ENCODE results near the gene RNF220.

The RNF220 gene

GRCh38 chr1:44405031-44405797, at the start of gene RNF220:
TSS of gene RNF220 (plus strand) at chr1:44405255.
- peak in 1 of 2 experiments; percentile 29 for DNase-seq

DNA sequence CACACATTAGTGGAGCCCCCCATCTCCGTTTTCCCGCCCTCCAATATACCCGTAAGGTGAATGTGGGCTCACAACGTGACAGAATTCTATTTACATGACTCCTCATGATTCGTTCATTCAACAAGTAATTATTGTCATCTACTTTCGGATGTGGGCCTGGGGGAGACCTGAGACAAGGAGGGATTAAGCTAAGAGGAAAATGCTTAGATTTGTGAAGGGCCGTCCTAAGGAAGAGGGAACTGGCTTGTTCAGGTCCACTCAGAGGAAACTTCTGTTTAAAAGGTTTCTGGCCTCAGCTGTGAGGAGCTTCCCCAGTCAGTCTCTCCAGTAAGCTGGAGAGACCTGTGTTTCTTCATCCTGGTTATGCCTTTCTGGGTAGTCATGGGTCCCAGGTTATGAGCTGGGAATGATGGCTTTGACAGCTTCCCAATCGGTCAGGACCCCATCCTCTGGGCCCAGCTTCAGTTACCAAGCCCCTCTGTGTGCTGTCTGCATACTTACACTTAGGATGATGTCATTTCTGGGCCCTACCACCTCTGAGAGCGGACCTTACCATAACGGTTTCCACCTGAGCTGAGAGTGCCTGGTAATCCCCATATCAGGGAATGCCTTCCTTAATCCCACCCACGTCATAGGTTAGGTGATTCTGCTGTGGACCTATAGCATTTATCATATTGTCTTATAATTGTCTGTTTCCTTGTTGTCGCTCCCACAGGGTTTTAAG, 49.3 kb upstream of the RNF220 start:
- no peak for DNase-seq

DNA sequence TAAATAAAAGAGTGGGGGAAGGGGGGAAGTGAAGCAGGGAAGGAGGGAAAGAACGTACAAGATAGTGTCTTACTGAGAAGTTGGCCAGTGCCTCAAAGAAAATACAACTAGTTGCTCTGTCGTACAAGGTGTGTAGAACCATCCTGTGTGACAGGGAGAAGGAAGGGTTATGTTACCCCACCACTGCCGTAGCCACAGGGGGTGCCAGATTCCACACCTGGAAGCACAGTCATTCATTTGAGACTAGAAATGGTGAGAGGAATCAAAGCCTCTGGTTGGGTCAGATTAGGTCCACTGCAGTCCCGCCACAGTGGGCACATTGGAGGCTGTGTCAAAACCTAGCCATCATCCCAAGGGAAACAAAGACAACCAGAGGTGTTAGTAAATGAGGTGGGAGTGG, 47.3 kb upstream of the RNF220 start:
- DNase-seq = no peak

- DNase-seq = no peak
Measured at GRCh38 chr1:44359234-44359935, 45.7 kb upstream of the RNF220 start.

GRCh38 chr1:44361478-44361877, 43.6 kb upstream of the RNF220 start:
- no peak for DNase-seq

DNA sequence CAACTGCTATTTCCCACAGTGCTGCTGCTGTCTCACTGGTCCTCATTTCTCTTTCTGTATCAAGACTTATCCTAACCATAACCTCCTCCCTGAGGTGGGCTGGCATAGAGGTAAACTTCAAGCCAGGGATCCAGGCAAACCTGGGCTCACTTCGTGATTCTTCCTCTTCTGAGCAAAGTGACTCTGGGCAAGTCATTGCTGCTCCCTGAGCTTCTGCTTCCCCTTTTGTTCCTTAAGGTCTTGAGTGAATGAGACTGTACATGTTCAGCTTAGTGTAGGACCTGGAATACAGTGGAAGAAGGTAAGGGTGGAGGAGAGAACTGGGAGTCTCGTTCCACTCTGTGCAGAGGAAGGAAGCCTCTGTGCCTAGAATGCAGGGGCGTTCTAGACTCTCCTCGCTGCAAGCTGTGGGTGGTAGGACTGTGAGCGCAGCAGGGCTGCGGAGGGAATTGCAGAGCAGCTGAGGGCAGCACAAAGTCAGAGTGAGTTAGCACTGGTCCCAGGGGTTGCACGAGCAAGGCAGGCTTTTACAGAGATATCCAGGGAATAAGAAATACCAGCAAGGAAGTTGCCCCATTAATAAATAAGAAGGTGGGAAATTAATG, 38.6 kb upstream of the RNF220 start:
- no peak for DNase-seq

DNA sequence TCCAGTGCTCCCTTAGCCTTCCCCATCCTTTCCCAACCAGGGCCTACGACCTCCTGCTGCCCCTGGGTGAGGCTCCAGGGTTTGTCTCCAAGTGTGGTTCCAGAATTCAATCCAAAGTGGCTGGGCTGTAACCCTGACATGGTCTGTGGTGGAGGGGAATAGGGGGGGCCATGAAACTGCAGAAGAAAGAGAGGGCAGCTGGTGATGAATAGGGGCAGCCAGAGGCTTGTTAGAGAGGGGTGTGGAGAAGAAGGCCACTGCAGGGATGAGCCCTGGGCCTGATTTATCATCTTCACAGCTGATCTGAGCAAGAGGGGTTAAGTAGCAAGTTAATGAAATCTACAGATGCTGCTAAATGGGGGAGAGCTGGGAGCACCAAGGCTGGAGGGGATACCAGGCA, 37.1 kb upstream of the RNF220 start:
- no peak for DNase-seq

GRCh38 chr1:44368471-44369151, 36.4 kb upstream of the RNF220 start:
- DNase-seq = no peak

DNA sequence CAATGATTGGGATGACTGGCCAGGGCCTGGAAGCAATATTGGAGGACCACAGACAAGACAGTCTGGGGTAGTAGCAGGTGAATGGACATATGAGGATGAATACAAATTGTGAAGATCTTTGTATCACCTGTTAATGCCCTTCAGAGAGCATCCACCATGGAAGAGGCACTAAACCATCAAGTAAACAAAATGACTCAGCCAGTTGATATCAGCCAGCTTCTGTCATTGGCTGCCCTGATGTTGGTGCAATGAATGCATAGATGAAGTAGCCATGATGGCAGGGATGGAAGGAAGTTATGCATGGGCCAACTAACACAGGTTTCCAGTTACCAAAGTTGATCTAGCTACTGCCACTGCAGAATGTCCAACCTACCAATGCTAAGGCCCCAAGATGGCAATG, 33.8 kb upstream of the RNF220 start:
- no peak for DNase-seq

DNA sequence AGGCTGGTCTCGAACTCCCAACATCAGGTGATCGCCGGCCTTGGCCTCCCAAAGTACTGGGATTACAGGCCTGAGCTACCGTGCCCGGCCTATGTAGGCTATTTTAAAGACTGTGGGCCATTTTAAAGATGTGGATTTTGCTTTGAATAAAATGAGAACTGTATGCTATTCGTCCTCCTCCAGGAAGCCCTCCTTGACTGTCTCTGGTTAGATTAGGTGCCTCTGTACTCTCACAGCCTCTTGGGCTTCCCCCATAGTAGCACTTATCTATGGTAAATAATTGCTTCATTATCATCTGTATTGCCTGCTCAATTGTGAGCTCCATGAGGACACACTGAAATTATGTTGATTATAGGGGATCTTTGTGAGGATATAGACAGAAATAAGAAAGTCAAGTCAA, 29.5 kb upstream of the RNF220 start:
- DNase-seq = no peak

- DNase-seq = peak; percentile 22 to 38
Measured at GRCh38 chr1:44377925-44378784, 26.9 kb upstream of the RNF220 start.

DNA sequence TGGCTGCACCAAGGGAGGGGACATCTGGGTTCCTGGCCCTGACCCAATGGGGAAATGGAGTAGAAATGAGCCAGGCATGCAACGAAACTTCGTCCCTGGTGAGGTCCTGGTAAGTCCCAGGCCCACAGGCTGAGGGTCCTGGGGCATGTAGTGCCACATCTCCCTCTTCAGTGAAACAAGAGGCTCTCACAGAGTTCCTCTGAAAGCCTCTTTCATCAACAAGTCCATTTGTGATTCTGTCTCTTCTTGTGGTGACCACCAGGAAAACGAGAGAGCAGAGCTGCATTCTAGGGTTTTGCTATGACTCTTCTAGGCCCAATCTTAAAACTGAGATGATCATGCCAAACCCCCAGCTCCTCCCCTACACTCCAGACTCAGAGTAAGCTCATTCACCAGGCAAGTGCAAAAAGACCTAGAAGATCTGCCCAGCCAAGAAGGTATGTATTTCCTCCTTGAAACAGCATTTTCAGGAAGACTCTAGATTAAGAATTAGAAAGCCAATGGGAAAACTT, 24.3 kb upstream of the RNF220 start:
- DNase-seq = no peak

DNA sequence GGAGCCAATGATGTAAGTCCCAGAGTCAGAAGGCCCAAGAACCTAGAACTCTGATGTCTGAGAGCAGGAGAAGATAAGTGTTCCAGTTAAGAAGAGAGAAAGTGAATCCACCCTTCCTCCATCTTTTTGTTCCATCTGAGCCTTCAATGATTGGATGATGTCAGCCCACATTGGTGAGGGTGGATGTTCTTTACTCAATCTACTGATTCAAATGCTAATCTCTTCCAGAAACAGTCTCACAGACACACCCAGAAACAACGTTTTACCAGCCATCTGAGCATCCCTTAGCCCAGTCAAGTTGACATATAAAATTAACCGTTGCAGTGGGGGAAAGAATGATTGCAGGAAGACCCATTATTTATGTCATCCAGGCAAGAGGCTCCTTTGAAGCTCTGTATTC, 16.5 kb upstream of the RNF220 start:
- no peak for DNase-seq

- DNase-seq = no peak
Measured at GRCh38 chr1:44389437-44389836, 15.6 kb upstream of the RNF220 start.

DNA sequence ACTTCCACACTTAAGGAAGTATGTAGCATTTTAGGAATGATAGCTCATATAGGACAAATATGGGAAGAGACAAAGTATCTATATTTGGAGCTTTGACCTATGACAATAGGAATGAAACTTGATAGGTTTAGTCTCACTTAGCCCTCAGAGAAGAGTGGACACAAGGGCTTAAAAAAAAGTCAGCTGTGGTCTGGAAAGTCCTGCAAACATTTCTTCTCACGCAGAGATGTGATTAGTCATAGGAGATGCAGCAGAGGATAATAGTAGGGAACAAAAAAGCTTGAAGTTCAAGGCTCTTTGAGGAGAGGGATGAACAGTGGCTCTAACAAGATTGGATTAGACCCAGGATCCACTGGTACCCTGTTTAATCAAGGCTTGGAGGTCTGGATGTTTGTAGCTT, 14.8 kb upstream of the RNF220 start:
- DNase-seq = no peak

- no peak for DNase-seq
Measured at GRCh38 chr1:44401256-44402228, 3.5 kb upstream of the RNF220 start.

- peak in 1 of 2 experiments; percentile 22 for DNase-seq
Measured at GRCh38 chr1:44405798-44406736, 1.0 kb downstream of the RNF220 start.

GRCh38 chr1:44406737-44407429, 1.8 kb downstream of the RNF220 start:
- DNase-seq = no peak

Measured in AML-193 (cell line).